HepG2 (cell line): ENCODE results near the gene VAPB. TPM values are rescaled to one million over a fixed set of nuclear protein-coding genes. Genes with fewer than 3 reads are reported as not detected.

Source experiments
- BRCA1 ChIP-seq: sonication (generic); formaldehyde crosslinking; IDR thresholded peaks from 2 replicates; pipeline ENCODE4 v1.4.0; 2020; ENCODE audit warnings: missing genetic modification reagents
- CREB1 ChIP-seq, 2 experiments: fragments of 450-650 bp in 1 of 2; IDR thresholded peaks; 2 replicates each; pipeline ENCODE4 v1.6.1; 2016 to 2017; ENCODE audit warnings: control low read depth in 1 of 2, mild to moderate bottlenecking in 1 of 2, missing compliant biosample characterization in 1 of 2, missing genetic modification characterization in 1 of 2
- FOSL2 ChIP-seq: sonication (generic); formaldehyde crosslinking; IDR thresholded peaks from 2 replicates; pipeline ENCODE4 v1.4.0; 2020; ENCODE audit warnings: missing genetic modification reagents
- STAG1 ChIP-seq: sonication (generic); formaldehyde crosslinking; IDR thresholded peaks from 2 replicates; pipeline ENCODE4 v1.4.0; 2020; ENCODE audit warnings: missing genetic modification reagents
- ZNF512B ChIP-seq: sonication (generic); formaldehyde crosslinking; IDR thresholded peaks from 2 replicates; pipeline ENCODE4 v1.5.1; 2020; ENCODE audit warnings: missing genetic modification reagents, mild to moderate bottlenecking, borderline replicate concordance
- ZNF562 ChIP-seq: sonication (generic); formaldehyde crosslinking; IDR thresholded peaks from 2 replicates; pipeline ENCODE4 v1.8.0; 2022; ENCODE audit warnings: missing genetic modification reagents, borderline replicate concordance
- ZNF644 ChIP-seq: IDR thresholded peaks from 2 replicates; pipeline ENCODE4 v1.6.1; 2016; ENCODE audit warnings: low read depth
- ZNF646 ChIP-seq: sonication (generic); formaldehyde crosslinking; IDR thresholded peaks from 2 replicates; pipeline ENCODE4 v1.9.0; 2021; ENCODE audit warnings: mild to moderate bottlenecking, missing genetic modification reagents
- ZNF792 ChIP-seq: IDR thresholded peaks from 2 replicates; pipeline ENCODE4 v1.6.1; 2016
- ZNF800 ChIP-seq: sonication (generic); formaldehyde crosslinking; IDR thresholded peaks from 2 replicates; pipeline ENCODE4 v1.4.0; 2020; ENCODE audit warnings: missing genetic modification reagents
- ZSCAN12 ChIP-seq: sonication (generic); formaldehyde crosslinking; IDR thresholded peaks from 2 replicates; pipeline ENCODE4 v1.9.0; 2021; ENCODE audit warnings: mild to moderate bottlenecking, missing genetic modification reagents
- polyA plus RNA-seq, 8 experiments: library from polyadenylated mRNA; depleted of rRNA in 3 of 8; stranded (reverse) in 7 of 8; unstranded in 1 of 8; fragments of >200 nt; fragmentation: Illumina TruSeq in 4 of 8; extraction: Trizol in 4 of 8; gene quantifications; 2 replicates each; pipeline versions ENCODE4 v1.2.1 to v1.2.3, GENCODE V29; 2011 to 2016; ENCODE audit warnings: low read depth in 4 of 8, missing spikeins in 1 of 8, mixed read lengths in 1 of 8; ENCODE audit not compliant: insufficient read depth in 1 of 8
- total RNA-seq, 5 experiments: library from RNA; depleted of rRNA; stranded (reverse); fragments of >200 nt; fragmentation: Illumina TruSeq; extraction: Trizol; gene quantifications; 2 replicates each; pipeline ENCODE4 v1.2.3, GENCODE V29; 2016; ENCODE audit warnings: low read depth in 1 of 5
- TF ChIP-seq, protein P1 (sequence below): sonication (generic); formaldehyde crosslinking; IDR thresholded peaks from 2 replicates; pipeline ENCODE4 v1.8.1; 2023; ENCODE audit warnings: mild to moderate bottlenecking, moderate library complexity, missing genetic modification reagents
- TF ChIP-seq, protein P2 (sequence below): sonication (generic); formaldehyde crosslinking; IDR thresholded peaks from 2 replicates; pipeline ENCODE4 v1.5.1; 2020; ENCODE audit warnings: missing genetic modification reagents, mild to moderate bottlenecking, borderline replicate concordance

VAPB gene
- total and polyA plus RNA-seq, 2 of the 13 experiments (the other 11 are each of a cell fraction or from before 2014, with no cell fraction given) = 18.6 to 48.5 TPM

DNA sequence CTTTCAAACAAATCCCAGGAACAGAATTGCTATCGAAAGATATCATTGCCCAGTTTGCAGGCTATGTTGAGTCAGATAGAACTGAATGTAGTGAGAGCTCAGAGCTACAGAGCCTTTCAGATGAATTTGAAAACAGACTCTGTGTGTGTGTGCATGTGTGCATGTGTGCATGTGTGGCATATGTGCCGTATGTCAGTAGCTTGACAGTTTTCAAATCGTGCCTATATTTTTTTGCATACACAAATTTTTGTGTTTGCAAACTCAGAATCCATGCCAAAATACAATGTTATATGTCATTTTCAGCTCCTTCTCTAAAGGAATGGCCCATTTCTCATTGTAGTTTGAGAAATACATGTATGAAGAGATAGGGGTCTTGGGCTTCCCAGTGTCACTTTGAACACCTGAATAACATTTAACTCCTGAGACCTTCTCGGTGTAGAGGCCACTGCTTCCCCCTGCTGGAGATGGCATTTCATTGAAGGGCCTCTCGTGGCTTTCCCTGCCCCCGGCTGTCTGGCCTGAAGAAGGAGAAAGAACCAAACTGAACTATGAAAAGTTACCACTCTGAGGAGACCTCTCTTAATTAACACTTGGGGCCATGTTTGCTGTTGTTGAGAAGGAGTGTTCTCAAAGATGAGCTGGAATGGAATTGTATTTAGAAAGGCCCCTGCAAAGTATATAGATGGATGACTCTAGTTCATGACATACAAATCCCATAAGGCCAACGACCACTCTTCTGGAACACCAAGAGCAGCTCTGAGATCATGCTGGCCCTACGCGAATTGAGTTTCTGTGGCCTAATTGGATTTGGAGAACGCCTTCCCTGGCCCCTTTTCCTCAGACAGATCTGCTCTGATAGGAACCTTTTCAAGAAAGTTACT is 58.7 kb downstream of the VAPB start (continued):
- TF ChIP-seq STAG1 (CRISPR knock-in tag) = peak; percentile 95
- no peak for TF ChIP-seq CREB1 (IDR thresholded peaks at IDR 0.05)
- no peak for TF ChIP-seq CREB1 (CRISPR knock-in tag; IDR thresholded peaks at IDR 0.05)
- TF ChIP-seq ZNF792 = peak; percentile 40; the same call in 1 of the 2 replicates
- TF ChIP-seq, protein P1, sequence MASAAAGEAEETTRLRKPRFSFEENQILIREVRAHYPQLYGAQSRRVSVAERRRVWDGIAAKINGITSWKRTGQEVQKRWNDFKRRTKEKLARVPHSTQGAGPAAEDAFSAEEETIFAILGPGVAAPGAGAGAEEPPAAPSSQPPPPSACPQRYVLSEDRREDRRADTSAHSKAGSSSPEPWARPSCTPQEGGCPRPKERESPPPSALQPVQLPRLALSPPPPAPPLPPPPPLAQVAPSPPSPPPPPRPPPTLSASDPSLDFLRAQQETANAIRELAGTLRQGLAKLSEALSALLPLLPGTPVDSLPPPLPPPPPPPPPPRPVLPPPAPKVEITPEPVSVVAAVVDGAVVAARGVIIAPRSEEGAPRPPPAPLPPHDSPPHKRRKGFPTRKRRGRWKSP (CRISPR knock-in tag) = no peak
- TF ChIP-seq, protein P2, sequence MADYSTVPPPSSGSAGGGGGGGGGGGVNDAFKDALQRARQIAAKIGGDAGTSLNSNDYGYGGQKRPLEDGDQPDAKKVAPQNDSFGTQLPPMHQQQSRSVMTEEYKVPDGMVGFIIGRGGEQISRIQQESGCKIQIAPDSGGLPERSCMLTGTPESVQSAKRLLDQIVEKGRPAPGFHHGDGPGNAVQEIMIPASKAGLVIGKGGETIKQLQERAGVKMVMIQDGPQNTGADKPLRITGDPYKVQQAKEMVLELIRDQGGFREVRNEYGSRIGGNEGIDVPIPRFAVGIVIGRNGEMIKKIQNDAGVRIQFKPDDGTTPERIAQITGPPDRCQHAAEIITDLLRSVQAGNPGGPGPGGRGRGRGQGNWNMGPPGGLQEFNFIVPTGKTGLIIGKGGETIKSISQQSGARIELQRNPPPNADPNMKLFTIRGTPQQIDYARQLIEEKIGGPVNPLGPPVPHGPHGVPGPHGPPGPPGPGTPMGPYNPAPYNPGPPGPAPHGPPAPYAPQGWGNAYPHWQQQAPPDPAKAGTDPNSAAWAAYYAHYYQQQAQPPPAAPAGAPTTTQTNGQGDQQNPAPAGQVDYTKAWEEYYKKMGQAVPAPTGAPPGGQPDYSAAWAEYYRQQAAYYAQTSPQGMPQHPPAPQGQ (CRISPR knock-in tag) = no peak
- TF ChIP-seq ZNF562 = no peak
- TF ChIP-seq ZNF800 (CRISPR knock-in tag) = peak; percentile 63; the same call in 1 of the 2 replicates
- 0 out of 2 replicates have a peak, but pooled peaks have one; percentile 57 for TF ChIP-seq ZSCAN12
- no peak for TF ChIP-seq ZNF646
- TF ChIP-seq ZNF644 = no peak
- peak; percentile 66; the same call in 1 of the 2 replicates for TF ChIP-seq BRCA1 (CRISPR knock-in tag)
- peak; percentile 20; the same call in 1 of the 2 replicates for TF ChIP-seq FOSL2 (CRISPR knock-in tag)
- TF ChIP-seq ZNF512B (CRISPR knock-in tag) = no peak
